GM10266 (cell line): ENCODE measurements around the gene RFTN1.

Source experiments
- DNase-seq: peaks from one replicate; pipeline ENCODE4 v3.0.0; 2012; ENCODE audit errors: extremely low spot score
- CTCF ChIP-seq: IDR thresholded peaks from 2 replicates; pipeline ENCODE4 v1.5.1; 2012; ENCODE audit warnings: mild to moderate bottlenecking, low read depth; ENCODE audit not compliant: control insufficient read depth, insufficient read depth; ENCODE audit errors: missing control alignments

Gene RFTN1

GRCh38 chr3:16506451-16506850 is 7.0 kb downstream of the RFTN1 start:
- no peak for TF ChIP-seq CTCF
- DNase-seq, result no peak

- no peak for DNase-seq
- no peak for TF ChIP-seq CTCF
Measured at GRCh38 chr3:16504692-16505091, 8.8 kb downstream of the RFTN1 start.

- DNase-seq, result peak; percentile 58
- no peak for TF ChIP-seq CTCF
Measured at GRCh38 chr3:16504242-16504641, 9.3 kb downstream of the RFTN1 start.

GRCh38 chr3:16503191-16503776 is 10.2 kb downstream of the RFTN1 start:
- no peak for DNase-seq
- TF ChIP-seq CTCF, result no peak

GRCh38 chr3:16502347-16502908 is 11.1 kb downstream of the RFTN1 start:
- no peak for DNase-seq
- no peak for TF ChIP-seq CTCF

- DNase-seq, result no peak
- no peak for TF ChIP-seq CTCF
Measured at GRCh38 chr3:16501376-16501775, 12.1 kb downstream of the RFTN1 start.

GRCh38 chr3:16500911-16501310 is 12.6 kb downstream of the RFTN1 start:
- DNase-seq, result no peak
- no peak for TF ChIP-seq CTCF
